UCSD-AML1 (cell line): ENCODE data around the gene VAV3.

ENCODE experiments used
- DNase-seq: peaks from one replicate; lab custom pipeline; 2025; ENCODE audit not compliant: unreplicated experiment; lab: John Stamatoyannopoulos, UW

Gene VAV3

GRCh38 chr1:107604825-107605224, 360.2 kb downstream of the VAV3 start:
- no peak for DNase-seq

DNA sequence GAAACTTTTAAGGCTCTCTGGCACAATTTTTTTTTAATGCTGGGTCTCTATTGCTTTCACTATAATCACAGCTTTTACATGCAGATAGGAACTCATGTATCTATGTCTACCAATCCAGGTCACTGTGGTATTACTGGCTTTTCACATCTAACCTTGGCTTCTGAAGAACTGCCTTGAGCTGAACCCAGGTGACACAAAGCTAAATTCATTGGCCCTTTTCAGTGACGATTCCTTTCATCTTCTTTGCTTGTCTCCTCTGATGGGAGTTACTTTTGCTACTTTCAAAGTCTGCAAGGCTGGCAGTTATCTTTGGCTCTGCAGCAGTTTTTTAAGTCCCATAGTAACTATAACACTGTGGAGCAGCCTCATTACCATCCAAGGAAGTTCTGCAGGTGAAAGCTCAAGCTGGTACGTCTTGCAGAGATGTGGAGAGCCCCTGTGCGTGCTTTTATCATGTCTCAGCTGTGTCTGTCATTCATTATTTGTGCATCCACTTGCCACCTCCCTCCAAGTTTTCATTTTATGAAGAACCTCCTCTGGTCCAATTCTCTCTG, 364.3 kb downstream of the VAV3 start:
- DNase-seq, result no peak

DNA sequence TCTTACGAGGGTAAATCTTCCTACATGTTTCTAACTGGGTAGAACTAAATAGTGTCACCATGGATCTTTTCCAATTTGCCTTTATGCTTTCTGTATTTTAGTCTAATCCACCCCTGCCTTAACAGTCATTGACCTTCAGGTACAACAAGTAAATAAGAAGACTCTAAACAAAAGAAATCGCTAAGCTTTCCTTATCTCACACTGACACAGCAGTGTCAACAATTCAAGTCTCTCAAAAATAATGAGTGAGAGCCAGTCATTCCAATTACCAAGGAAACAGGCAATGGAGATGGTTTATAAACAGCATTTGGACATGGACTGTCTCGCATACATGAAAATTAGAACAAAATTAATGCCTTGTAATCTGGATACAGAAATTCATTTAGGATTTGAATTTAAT, 365.8 kb downstream of the VAV3 start:
- DNase-seq, result no peak

- DNase-seq, result no peak
Measured at GRCh38 chr1:107597290-107597689, 367.7 kb downstream of the VAV3 start.

DNA sequence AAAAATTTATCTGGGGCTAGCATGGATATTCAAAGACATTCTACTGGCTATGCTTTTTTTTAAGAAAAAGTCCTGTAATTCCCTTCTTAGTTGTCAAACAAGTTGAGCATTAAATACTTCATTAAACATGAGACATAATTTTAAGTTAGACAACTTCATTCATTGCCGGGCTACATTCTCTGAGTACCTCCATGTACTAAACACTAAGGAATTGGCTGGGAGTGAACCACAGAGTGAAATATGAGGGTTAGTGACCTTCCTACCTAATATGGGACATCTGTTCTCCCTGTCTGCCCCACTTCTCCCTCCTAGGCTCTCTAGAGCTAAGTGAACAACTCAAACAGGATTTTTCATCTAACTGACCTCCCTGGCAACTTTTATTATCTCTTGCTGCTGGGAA, 370.4 kb downstream of the VAV3 start:
- DNase-seq, result no peak

DNA sequence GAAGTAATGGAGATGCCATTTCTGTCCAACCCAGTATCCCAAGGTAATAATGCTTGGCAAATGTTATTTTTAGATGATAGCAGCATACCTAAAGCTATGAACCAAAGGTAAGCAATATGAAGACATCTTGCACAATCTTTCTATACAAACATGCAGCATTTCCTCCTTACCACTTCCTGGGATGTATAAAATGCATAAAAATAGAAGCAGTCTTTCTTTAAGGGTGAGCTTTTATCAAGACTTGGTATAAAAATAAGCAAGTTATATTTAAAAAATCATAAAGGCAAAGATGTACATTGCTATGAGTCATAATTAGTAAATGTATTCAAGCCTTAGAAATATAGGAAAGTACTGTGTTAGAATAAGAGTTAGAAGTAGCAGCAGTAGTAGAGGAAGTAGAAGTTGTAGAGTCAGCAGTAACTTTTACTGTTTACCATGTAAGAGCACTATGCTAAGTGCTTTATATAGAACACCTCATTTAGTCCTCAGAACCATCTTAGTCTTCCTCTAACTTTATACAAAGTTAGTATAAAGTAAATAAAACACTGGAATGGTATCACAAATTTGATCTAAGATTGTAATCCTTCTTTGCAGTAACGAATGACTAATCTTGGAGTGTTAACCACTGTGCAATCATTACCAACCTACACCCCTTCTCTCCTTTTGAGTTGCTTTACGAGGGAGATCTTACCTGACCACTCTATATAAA, 371.3 kb downstream of the VAV3 start:
- no peak for DNase-seq

- DNase-seq, result no peak
Measured at GRCh38 chr1:107590900-107591622, 373.9 kb downstream of the VAV3 start.

- no peak for DNase-seq
Measured at GRCh38 chr1:107590087-107590486, 374.9 kb downstream of the VAV3 start.

GRCh38 chr1:107588321-107588720, 376.7 kb downstream of the VAV3 start:
- no peak for DNase-seq

DNA sequence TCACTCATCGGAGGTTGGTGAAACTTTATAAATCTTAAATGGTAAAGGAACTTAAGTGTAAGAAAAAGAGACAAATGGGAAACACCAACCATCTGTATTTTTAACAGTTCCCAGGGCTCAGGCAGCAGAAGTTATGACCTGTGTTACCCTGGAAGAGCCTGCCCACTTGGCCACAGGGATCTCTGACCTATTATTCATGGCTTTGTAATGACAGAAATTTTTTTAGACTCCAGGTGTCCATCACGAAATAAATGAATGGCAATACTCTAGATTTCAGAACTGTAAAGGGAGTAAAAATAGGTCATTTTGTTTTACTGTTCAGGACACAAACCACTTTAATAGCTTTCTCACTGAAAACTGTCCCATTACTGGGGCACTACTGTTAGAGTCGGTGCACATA, 389.8 kb downstream of the VAV3 start:
- DNase-seq, result no peak

GRCh38 chr1:107574044-107574443, 390.9 kb downstream of the VAV3 start:
- DNase-seq, result no peak

GRCh38 chr1:107572674-107573211, 392.2 kb downstream of the VAV3 start:
- no peak for DNase-seq

DNA sequence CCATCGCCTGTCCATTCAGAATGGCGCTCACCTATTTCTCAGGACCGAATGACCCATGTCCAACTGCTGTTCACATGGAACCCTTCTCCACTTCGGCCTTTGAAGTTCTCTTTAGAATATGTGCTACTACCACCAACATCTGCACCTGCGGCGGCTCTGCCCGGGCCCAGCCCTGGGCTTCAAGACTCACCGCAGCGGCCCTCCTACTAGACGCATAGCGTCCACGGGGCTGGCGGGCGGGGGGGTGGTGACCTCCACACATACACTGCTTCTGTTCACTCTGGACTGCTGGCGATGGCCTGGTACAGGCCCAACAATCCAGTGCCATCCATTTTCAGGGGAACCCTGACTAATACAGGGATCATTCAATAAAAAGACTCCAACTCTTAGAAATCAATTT, 394.2 kb downstream of the VAV3 start:
- no peak for DNase-seq

DNA sequence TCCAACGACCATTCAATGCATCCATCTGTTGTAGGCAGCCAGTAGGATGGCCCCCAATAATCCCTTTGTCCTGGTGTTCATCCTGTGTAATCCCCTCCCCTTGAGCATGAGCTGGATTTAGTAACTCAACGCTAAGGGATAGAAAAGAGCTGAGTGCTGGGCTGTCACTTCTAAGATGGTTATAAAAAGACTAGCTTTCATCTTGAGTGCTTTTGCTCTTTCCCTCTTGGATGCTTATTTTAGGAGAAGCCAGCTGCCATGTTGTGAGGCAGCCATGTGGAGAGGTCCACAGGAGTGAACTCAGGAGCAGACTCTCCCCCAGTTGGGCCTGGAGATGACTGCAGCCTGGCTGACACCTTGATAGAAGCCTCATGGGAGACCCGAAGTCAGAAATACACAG, 401.5 kb downstream of the VAV3 start:
- no peak for DNase-seq

DNA sequence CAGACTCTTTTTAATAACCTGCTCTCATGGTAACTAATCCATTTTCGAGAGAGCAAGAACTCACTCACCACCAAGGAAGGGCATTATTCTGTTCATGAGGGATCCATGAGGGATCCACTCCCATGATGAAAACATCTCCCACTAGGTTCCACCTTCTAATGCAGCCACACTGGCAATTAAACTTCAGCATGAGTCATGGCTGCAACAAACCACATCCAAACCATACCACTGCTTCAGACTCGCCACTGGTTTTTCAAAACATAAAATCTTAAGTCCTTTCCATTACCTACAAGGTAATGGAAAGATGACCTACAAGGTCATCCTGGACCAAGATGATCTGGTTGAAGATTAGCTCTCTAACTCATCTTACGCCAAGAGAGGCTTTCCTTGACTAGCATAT, 405.1 kb downstream of the VAV3 start:
- no peak for DNase-seq

DNA sequence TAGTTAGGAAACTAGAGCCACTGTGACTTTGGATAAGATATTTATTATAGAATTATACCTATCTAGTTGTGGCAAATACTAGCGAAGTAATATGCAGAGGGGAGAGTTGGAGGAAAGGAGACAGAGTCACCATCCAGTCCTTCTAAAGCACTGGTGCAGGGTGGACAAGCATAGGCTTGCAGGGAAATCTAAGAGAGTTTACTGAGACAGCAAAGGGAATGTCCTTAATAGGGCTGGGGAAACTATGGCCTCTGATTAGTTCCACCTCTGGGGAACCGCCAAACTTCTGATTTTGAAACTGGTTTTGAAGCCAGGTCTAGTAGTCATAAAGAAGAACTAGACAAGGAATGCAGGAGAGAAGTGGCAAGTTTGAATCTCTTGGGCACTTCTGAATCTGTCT, 407.9 kb downstream of the VAV3 start:
- no peak for DNase-seq

DNA sequence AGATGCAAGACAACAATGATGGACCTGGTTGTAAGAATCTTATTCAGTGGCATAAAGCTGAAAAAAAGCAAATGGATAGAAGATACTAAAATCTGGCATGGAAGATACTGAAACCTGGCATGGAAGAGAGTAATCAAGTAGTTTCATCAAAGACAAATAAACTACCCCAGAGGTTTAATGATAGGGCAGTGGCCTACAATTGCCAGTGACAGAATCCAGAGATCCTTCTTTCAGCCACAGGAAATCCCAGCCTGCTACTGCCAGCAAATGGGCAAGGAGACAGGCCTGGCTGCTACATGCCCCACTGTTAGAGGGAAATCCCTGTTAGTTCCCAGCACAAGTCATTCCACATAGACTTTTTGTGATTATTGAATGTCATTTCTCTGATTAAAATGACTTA, 409.4 kb downstream of the VAV3 start:
- DNase-seq, result no peak

- no peak for DNase-seq
Measured at GRCh38 chr1:107552781-107553180, 412.2 kb downstream of the VAV3 start.

DNA sequence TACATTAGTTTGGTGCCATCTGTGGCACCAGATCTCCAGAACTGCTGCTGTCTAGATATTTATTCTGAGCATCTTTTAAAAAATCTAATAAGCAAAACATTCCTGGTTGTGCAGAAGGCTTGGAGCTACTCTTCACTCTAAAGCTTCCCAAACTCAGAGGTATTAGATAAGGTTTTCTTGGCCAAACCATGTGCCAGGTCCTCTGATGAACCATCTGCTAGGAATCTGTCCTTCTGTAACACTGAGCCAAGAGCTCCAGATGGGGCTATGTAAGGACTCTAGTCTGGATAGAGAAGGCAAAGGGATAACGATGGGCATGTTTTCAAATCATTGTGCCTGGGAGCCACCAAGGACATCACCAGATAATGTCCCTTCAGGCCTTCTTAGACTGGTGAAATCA, 413.5 kb downstream of the VAV3 start:
- no peak for DNase-seq

DNA sequence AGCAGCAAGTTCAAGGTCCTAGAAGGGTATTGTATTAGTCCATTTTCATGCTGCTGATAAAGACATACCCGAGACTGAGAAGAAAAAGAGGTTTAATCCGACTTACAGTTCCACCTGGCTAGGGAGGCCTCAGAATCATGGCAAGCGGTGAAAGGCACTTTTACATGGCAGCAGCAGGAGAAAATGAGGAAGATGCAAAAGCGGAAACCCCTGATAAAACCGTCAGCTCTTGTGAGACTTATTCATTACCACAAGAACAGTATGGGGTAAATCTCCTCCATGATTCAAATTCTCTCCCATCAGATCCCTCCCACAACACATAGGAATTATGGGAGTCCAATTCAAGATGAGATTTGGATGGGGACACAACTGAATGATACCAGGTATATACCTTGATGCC, 414.6 kb downstream of the VAV3 start:
- DNase-seq, result no peak

DNA sequence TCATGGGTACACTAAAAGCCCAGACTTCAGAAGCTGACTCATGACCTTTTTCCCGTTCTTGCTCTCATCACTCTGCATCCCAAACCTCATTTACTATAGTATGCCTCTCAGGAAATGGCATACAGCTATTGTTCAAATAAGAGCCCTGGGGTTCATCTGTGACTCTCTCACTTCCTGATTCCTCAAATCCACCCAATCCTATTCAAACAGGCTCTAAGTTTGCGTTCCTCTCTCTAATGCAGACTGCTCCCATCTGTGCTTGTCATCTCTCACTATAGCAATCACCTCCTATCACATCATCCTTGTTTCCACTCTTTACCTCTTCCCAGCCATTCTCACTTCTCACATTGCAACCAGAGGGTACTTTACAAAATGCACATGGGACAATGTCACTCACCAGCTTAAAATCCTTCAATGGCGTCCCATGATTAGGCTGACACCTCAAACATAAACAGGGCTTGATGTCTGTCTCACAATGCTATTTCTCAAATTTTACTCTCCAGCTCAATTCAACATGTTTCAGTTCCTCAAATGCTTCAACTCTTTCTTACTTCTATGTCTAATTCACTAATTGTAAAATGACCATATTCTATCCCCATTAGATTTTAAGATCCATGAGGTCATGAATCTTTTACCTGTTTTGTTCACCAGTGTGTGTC, 415.7 kb downstream of the VAV3 start:
- DNase-seq, result no peak

GRCh38 chr1:107548276-107548675, 416.7 kb downstream of the VAV3 start:
- DNase-seq, result no peak
